Astrocyte (in vitro differentiated cells and primary cell): ENCODE results near the gene WDR64.

Experiments
- EZH2 ChIP-seq: IDR thresholded peaks from 2 replicates; pipeline ENCODE4 v1.6.1; 2012; ENCODE audit warnings: mild to moderate bottlenecking, low read length, inconsistent platforms; ENCODE audit not compliant: insufficient read depth
- TF ChIP-seq, protein P1 (sequence below): IDR thresholded peaks from 2 replicates; pipeline ENCODE4 v1.5.1; 2011; ENCODE audit warnings: low read depth, mild to moderate bottlenecking, inconsistent platforms, low read length, moderate library complexity; ENCODE audit not compliant: insufficient read depth

DNA sequence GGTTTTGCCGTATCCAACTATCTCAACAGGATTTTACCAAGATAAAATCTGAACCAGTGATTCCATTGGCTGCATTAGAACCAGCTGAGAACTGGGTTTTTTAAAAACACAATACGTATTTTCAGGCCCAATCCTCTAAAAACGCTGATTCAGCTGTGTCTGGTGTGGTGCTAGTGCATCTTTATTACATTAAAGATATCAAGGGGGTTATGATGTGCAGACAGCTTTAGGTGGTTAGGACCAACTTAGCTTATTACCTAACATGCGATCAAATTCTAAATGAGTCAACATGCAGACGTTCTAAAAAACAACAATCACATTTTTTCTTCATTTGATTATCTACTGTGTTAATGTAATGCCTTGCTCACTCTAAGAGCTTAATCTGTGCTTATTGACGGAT is 163.9 kb downstream of the WDR64 start:
- TF ChIP-seq, protein P1, sequence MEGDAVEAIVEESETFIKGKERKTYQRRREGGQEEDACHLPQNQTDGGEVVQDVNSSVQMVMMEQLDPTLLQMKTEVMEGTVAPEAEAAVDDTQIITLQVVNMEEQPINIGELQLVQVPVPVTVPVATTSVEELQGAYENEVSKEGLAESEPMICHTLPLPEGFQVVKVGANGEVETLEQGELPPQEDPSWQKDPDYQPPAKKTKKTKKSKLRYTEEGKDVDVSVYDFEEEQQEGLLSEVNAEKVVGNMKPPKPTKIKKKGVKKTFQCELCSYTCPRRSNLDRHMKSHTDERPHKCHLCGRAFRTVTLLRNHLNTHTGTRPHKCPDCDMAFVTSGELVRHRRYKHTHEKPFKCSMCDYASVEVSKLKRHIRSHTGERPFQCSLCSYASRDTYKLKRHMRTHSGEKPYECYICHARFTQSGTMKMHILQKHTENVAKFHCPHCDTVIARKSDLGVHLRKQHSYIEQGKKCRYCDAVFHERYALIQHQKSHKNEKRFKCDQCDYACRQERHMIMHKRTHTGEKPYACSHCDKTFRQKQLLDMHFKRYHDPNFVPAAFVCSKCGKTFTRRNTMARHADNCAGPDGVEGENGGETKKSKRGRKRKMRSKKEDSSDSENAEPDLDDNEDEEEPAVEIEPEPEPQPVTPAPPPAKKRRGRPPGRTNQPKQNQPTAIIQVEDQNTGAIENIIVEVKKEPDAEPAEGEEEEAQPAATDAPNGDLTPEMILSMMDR = no peak
- no peak for TF ChIP-seq EZH2
